OCI-LY7 (cell line): ENCODE data around the gene MYCL. TPM values are rescaled to one million over a fixed set of nuclear protein-coding genes. Genes with fewer than 3 reads are reported as not detected.

ENCODE experiments used
- BruUV-seq: library from RNA; stranded (reverse); fragments of 400-500 nt; replicated peaks from 2 replicates; lab custom pipeline; 2021; lab: Mats Ljungman, UMichigan
- CTCF ChIA-PET: fragments of 300-600 bp; sonication (Branson Sonifier 250); formaldehyde crosslinking; loops from one replicate; lab custom pipeline; 2022; ENCODE audit warnings: antibody characterized with exemption; ENCODE audit not compliant: unreplicated experiment; lab: Charles Lee
- POLR2A ChIA-PET: fragments of 300-600 bp; sonication (Branson Sonifier 250); formaldehyde crosslinking; loops from one replicate; lab custom pipeline; 2022; ENCODE audit warnings: antibody characterized with exemption; lab: Charles Lee
- DNase-seq: peaks from one replicate; pipeline ENCODE4 v3.0.0-alpha.2; 2015; ENCODE audit warnings: low spot score
- H2AFZ ChIP-seq: fragments of 200-600 bp; sonication (generic), shearing (Covaris generic); 2 replicates; pipeline ENCODE4 v1.6.1; 2014; ENCODE audit warnings: mild to moderate bottlenecking, antibody characterized with exemption, low read length, moderate library complexity
- H3K27ac ChIP-seq: fragments of 200-600 bp; sonication (generic); 2 replicates; pipeline ENCODE4 v1.5.1; 2014; ENCODE audit warnings: mixed run types, low read depth, mild to moderate bottlenecking, moderate library complexity, low read length, inconsistent platforms; ENCODE audit not compliant: poor library complexity, severe bottlenecking
- H3K36me3 ChIP-seq: fragments of 200-600 bp; sonication (generic); 2 replicates; pipeline ENCODE4 v1.6.1; 2014; ENCODE audit warnings: mild to moderate bottlenecking, antibody characterized with exemption, low read length, moderate library complexity, mixed read lengths; ENCODE audit not compliant: insufficient read depth
- H3K4me1 ChIP-seq: fragments of 200-600 bp; sonication (generic); 2 replicates; pipeline ENCODE4 v1.5.1; 2014; ENCODE audit warnings: mild to moderate bottlenecking, low read length; ENCODE audit not compliant: insufficient read depth, poor library complexity, severe bottlenecking
- H3K4me2 ChIP-seq: fragments of 200-600 bp; sonication (generic); 2 replicates; pipeline ENCODE4 v1.6.1; 2014; ENCODE audit warnings: mild to moderate bottlenecking, low read length
- H3K4me3 ChIP-seq: fragments of 200-600 bp; sonication (generic); 2 replicates; pipeline ENCODE4 v1.5.1; 2014; ENCODE audit warnings: mild to moderate bottlenecking, low read depth, low read length; ENCODE audit not compliant: poor library complexity, severe bottlenecking
- H3K79me2 ChIP-seq: fragments of 200-600 bp; sonication (generic); 2 replicates; pipeline ENCODE4 v1.6.1; 2016; ENCODE audit warnings: low read depth, mild to moderate bottlenecking, low read length, moderate library complexity, mixed read lengths; ENCODE audit not compliant: insufficient read depth
- H3K9me2 ChIP-seq: fragments of 200-600 bp; sonication (generic); 2 replicates; pipeline ENCODE4 v1.6.1; 2016; ENCODE audit warnings: mild to moderate bottlenecking, low read length, mixed read lengths; ENCODE audit not compliant: insufficient read depth
- H3K9me3 ChIP-seq: fragments of 200-600 bp; sonication (generic); 2 replicates; pipeline ENCODE4 v1.6.1; 2014; ENCODE audit warnings: mild to moderate bottlenecking, mixed run types, low read length, mixed read lengths
- H4K20me1 ChIP-seq: fragments of 200-600 bp; sonication (generic); 2 replicates; pipeline ENCODE4 v1.6.1; 2014; ENCODE audit warnings: mild to moderate bottlenecking, antibody characterized with exemption, low read length, moderate library complexity, mixed read lengths; ENCODE audit not compliant: insufficient read depth
- EZH2phosphoT487 ChIP-seq: fragments of 200-600 bp; sonication (generic); IDR thresholded peaks from 2 replicates; pipeline ENCODE4 v1.6.1; 2018; ENCODE audit warnings: low read depth, borderline replicate concordance, mild to moderate bottlenecking, mixed run types, antibody characterized with exemption, low read length, moderate library complexity, mixed read lengths
- intact Hi-C: fragments of 100-400 bp; cut with micrococcal nuclease; formaldehyde crosslinking; loops from one replicate; pipeline ENCODE4 v1.10.0; 2022; ENCODE audit not compliant: unreplicated experiment
- total RNA-seq, 2 experiments: library from RNA; depleted of rRNA in 1 of 2; stranded (reverse); fragments of >200 nt in 1 of 2; shearing (Covaris generic) in 1 of 2; gene quantifications; 2 replicates each; pipeline ENCODE4 v1.2.3, GENCODE V29; 2014 to 2022
- TF ChIP-seq, protein P1 (sequence below): fragments of 200-600 bp; sonication (generic); conservative IDR thresholded peaks from 2 replicates; pipeline ENCODE4 v1.5.1; 2014; ENCODE audit warnings: mild to moderate bottlenecking, antibody characterized with exemption, low read length, moderate library complexity, mixed read lengths

Gene MYCL
- total RNA-seq, 2 experiments from 2014 or later, result 0.41 to 1.0 TPM

DNA sequence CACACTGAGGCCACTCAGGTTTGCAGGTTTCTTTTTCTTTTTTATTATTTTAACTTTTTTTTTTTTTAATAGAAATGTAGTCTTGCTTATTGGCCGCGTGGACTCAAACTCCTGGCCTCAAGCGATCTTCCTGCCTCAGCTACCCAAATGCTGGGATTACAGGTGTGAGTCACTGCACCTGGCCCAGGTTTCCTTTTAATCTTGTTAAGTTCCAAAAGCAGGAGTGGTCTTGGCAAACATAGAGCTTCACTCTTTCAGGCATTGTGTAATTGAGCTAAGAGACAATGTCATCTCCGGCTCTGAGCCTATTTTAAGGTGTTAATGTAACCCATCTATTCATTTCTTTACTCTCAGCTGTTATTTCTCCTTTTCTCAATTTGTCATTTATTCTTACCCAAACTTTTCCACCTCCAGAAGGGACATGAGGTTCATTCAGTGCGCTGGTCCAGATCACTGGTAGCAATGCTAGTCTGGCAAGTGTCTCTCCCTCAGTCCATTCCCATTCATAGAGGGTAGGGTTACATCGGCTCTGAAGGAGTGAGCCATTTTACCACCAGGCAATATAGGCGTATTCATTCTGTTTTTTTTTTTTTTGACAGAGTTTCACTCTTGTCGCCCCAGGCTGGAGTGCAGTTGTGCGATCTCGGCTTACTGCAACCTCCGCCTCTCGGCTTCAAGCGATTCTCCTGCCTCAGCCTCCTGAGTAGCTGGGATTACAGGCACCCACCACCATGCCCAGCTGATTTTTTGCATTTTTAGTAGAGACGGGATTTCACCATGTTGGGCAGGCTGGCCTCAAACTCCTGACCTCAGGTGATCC lies 42.0 kb upstream of the MYCL start:
- no peak overlapping the region for H3K4me2 ChIP-seq
- H3K4me1 ChIP-seq, result no peaks in the 10 kb centered on the region
- BruUV-seq, result no TSS peak
- H3K9me2 ChIP-seq, result no peaks in the 10 kb centered on the region; the same call in 1 of the 2 replicates
- no peak overlapping the region for H3K4me3 ChIP-seq
- ChIA-PET CTCF (no interaction called here), POLR2A (no interaction called here)
- no peak overlapping the region for H2AFZ ChIP-seq
- no peaks in the 10 kb centered on the region for H3K79me2 ChIP-seq
- no peak overlapping the region for H3K27ac ChIP-seq
- intact Hi-C loops, result no loop called here
- TF ChIP-seq, protein P1, sequence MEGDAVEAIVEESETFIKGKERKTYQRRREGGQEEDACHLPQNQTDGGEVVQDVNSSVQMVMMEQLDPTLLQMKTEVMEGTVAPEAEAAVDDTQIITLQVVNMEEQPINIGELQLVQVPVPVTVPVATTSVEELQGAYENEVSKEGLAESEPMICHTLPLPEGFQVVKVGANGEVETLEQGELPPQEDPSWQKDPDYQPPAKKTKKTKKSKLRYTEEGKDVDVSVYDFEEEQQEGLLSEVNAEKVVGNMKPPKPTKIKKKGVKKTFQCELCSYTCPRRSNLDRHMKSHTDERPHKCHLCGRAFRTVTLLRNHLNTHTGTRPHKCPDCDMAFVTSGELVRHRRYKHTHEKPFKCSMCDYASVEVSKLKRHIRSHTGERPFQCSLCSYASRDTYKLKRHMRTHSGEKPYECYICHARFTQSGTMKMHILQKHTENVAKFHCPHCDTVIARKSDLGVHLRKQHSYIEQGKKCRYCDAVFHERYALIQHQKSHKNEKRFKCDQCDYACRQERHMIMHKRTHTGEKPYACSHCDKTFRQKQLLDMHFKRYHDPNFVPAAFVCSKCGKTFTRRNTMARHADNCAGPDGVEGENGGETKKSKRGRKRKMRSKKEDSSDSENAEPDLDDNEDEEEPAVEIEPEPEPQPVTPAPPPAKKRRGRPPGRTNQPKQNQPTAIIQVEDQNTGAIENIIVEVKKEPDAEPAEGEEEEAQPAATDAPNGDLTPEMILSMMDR, result no peak
- TF ChIP-seq EZH2phosphoT487, result no peak
- no peaks in the 10 kb centered on the region for H3K9me3 ChIP-seq
- H4K20me1 ChIP-seq, result no peaks in the 10 kb centered on the region
- no peaks in the 10 kb centered on the region for H3K36me3 ChIP-seq
- no peak for DNase-seq

DNA sequence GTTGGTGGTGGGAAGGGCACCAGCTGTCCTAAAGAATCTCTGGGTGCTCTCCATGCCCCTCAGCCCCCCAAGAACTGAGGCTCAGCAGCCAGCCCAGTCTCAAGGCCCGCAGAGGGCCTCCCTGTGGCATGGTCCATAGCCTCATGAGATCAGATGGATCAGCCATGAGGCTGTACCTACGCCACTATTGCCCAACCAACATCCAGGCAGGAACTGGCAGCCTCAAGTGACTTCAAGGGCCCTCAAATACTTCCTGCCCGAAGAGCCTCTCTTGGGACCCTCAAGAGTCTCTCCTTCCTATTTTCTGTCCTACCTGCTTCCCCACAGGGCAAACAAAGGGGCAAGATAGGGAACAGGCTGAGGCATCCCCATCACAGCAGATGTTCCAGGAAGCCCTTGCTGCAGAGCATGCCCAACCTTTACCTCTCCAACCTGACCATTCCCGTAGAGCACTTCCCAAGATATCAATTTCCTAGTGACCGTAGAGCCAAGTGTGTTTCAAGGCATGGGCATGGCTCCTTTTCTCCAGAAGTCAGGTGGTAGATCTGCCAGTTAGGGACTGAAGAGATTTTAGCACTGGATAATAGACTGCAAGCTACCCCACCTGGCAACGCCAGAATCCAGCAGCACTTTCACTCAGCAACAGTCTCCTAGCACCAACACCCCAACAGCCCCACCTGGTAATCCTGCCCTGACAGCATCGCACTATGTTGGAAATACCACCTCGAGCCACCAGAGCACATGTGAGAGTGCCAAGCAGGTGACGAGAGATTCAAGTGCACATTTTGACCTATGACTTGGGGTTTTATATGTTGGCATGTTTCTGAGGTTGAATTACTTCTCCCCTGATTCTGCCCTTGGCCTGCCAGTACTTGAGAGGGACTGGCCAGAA lies 39.5 kb upstream of the MYCL start:
- H3K9me3 ChIP-seq, result no peaks in the 10 kb centered on the region
- no peaks in the 10 kb centered on the region for H3K79me2 ChIP-seq
- no peaks in the 10 kb centered on the region for H4K20me1 ChIP-seq
- no peak overlapping the region for H2AFZ ChIP-seq
- BruUV-seq, result no TSS peak
- no peak overlapping the region for H3K4me2 ChIP-seq
- H3K27ac ChIP-seq, result no peak overlapping the region
- no peaks in the 10 kb centered on the region for H3K36me3 ChIP-seq
- ChIA-PET POLR2A (no interaction called here), CTCF (no interaction called here)
- TF ChIP-seq, protein P1, result no peak
- TF ChIP-seq EZH2phosphoT487, result no peak
- H3K9me2 ChIP-seq, result no peaks in the 10 kb centered on the region; the same call in 1 of the 2 replicates
- H3K4me3 ChIP-seq, result no peak overlapping the region
- intact Hi-C loops, result no loop called here
- no peak for DNase-seq
- no peaks in the 10 kb centered on the region for H3K4me1 ChIP-seq
